Lower leg skin (tissue), 3 donors: ENCODE data around the gene ANKRD7.

Source experiments
- POLR2A ChIP-seq, 2 donors: fragments of 450-650 bp; IDR thresholded peaks; one replicate each; pipeline ENCODE4 v1.6.1; 2016 to 2017; ENCODE audit warnings: antibody characterized with exemption in 2 of 2, mild to moderate bottlenecking in 1 of 2, moderate library complexity in 1 of 2
- TF ChIP-seq, protein P1 (sequence below), 3 donors: fragments of 450-650 bp; IDR thresholded peaks; one replicate each; pipeline ENCODE4 v1.5.1; 2016; ENCODE audit warnings: antibody characterized with exemption in 3 of 3, mild to moderate bottlenecking in 3 of 3, moderate library complexity in 2 of 3

DNA sequence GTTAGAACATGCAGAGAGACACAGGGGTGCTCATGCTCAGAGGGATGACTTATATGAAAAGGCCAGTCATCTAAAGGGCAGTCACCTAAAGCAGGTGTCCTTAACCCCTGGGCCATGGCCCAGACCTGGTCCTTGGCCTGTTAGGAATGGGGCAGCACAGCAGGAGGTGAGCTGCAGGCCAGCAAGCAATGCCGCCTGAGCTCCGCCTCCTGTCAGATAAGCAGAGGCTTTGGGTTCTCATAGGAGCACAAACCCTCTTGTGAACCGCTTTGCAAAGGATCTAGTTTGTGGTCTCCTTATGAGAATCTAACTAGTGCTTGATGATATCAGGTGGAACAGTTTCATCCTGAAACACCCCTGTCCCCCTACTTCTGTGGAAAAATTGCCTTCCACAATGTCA, 14.5 kb downstream of the ANKRD7 start:
- TF ChIP-seq, protein P1, sequence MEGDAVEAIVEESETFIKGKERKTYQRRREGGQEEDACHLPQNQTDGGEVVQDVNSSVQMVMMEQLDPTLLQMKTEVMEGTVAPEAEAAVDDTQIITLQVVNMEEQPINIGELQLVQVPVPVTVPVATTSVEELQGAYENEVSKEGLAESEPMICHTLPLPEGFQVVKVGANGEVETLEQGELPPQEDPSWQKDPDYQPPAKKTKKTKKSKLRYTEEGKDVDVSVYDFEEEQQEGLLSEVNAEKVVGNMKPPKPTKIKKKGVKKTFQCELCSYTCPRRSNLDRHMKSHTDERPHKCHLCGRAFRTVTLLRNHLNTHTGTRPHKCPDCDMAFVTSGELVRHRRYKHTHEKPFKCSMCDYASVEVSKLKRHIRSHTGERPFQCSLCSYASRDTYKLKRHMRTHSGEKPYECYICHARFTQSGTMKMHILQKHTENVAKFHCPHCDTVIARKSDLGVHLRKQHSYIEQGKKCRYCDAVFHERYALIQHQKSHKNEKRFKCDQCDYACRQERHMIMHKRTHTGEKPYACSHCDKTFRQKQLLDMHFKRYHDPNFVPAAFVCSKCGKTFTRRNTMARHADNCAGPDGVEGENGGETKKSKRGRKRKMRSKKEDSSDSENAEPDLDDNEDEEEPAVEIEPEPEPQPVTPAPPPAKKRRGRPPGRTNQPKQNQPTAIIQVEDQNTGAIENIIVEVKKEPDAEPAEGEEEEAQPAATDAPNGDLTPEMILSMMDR (IDR thresholded peaks at IDR 0.05), result no peak
- TF ChIP-seq POLR2A (IDR thresholded peaks at IDR 0.05), result no peak
